Measurements from ENCODE around the gene MALRD1.

DNA sequence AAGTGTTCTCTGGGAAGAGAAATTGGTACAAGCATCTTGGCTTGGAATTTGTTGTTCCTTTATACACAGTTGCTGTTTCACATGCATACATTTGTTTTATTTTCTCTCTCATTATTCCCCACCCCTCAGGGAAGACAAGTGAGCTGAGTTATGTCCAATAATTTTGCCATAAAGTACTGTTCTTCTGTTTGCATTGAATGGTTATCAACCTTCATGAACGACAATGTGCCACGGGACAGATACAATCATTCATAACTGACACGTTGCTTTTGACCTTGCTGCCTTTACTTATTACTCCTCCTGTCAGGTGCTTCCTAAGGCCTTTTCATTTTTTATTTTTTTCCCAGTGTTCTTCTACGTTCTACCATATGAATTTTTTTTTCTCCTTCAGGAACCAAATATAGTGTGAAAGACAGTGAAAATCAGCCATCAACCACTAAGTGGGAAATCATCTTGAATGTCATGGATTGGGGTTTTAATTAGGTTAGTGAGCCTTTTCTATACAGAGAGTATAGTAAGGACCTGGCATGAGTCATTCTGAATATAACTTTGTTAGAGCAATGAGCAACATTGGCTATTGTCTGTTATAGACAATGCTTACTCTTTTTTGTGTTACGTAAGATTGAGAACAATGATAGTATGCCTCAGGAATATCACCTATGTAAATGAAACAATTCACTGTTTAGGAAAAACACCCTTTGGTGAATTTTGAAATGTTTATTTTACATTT is 383.2 kb downstream of the MALRD1 start:
- TF ChIP-seq, protein P1, sequence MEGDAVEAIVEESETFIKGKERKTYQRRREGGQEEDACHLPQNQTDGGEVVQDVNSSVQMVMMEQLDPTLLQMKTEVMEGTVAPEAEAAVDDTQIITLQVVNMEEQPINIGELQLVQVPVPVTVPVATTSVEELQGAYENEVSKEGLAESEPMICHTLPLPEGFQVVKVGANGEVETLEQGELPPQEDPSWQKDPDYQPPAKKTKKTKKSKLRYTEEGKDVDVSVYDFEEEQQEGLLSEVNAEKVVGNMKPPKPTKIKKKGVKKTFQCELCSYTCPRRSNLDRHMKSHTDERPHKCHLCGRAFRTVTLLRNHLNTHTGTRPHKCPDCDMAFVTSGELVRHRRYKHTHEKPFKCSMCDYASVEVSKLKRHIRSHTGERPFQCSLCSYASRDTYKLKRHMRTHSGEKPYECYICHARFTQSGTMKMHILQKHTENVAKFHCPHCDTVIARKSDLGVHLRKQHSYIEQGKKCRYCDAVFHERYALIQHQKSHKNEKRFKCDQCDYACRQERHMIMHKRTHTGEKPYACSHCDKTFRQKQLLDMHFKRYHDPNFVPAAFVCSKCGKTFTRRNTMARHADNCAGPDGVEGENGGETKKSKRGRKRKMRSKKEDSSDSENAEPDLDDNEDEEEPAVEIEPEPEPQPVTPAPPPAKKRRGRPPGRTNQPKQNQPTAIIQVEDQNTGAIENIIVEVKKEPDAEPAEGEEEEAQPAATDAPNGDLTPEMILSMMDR (IDR thresholded peaks at IDR 0.05): no peak
- TF ChIP-seq POLR2A (IDR thresholded peaks at IDR 0.05): no peak

Data from body of pancreas (tissue), 4 donors.